ENCODE results near the gene MAMDC2. TPM values are rescaled to one million over a fixed set of nuclear protein-coding genes. Genes with fewer than 3 reads are reported as not detected.

MAMDC2 gene
- total RNA-seq, 1 experiment from 2014 or later: 2.7 TPM

DNA sequence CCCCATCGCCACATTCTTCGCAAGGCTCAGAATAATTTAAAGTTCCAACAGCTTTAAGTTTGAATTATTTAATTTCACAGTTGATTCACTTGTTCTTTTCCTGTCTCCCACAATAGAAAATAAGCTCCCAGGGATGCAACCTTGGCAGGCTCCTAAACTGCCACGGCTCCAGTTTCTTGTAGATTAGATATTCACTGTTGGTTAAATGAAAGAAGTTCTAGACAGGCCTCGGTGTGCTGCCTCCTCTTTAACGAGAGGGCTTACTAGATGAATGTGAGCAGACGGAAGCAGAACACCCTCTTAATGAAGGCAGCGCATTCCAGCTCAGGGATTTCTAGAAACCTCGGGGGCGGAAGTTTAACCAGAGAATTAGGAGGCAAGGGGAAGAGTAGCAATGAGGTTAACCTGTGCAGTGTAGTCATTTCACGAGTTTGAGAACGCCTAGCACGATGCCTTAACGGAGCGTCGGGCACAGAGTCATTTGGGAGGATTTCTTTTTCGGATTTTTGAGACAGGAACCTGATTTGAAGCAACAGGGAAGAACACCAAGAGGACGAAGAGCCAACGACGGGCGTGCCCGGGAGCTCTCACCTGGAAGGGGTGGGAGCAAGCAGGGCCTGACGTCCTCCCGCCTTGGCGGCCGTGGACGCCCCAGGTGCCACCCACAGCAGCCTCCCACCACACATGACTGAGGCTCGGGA lies 214.5 kb downstream of the MAMDC2 start:
- H3K9me3 ChIP-seq (ENCODE audit: insufficient read depth, low read depth): no peaks in the 10 kb centered on the region
- intact Hi-C loops (cut with micrococcal nuclease; ENCODE audit: unreplicated experiment): loop anchor here (2.0 to 10.0 kb wide), 7 partner anchors 139 to 583 kb away; partner anchors contain the start of genes APBA1 and MAMDC2
- peak overlapping the region; percentile 83 for H3K4me2 ChIP-seq
- peaks cover 66% of the 10 kb centered on the region for H3K4me1 ChIP-seq (replicated peaks; ENCODE audit: insufficient read depth)
- ChIA-PET CTCF (no interaction called here), POLR2A (ENCODE audit: unreplicated experiment) (interaction anchor here (0.5 to 0.8 kb wide), 8 partner anchors 130 to 1423 kb away, joined by 3 to 7 read pairs (median 4); no protein-coding TSS in a partner anchor)
- peaks cover 52% of the 10 kb centered on the region for H3K79me2 ChIP-seq (ENCODE audit: low read depth)
- peak overlapping the region; percentile 75 for H3K4me3 ChIP-seq
- no peaks in the 10 kb centered on the region for H3K9me2 ChIP-seq (ENCODE audit: insufficient read depth)
- BruUV-seq (replicated peaks): TSS peak; percentile 82
- H4K20me1 ChIP-seq (ENCODE audit: insufficient read depth): peaks cover 29% of the 10 kb centered on the region
- H3K27me3 ChIP-seq (ENCODE audit: insufficient read depth, low read depth): no peaks in the 10 kb centered on the region
- peak overlapping the region; percentile 89 for H3K27ac ChIP-seq
- H3K36me3 ChIP-seq (ENCODE audit: low read depth): 0 out of 2 replicates have a peak, but pooled peaks cover 3% of the 10 kb centered on the region
- H3F3A ChIP-seq (ENCODE audit: insufficient read depth, low read depth): peaks cover 37% of the 10 kb centered on the region
- DNase-seq: peak in 1 of 2 experiments; percentile 64
- TF ChIP-seq EZH2 (IDR thresholded peaks at IDR 0.05; ENCODE audit: low read depth) (no peak), CTCF (conservative IDR thresholded peaks at IDR 0.05) (no peak)
- peak overlapping the region; percentile 93 for H2AFZ ChIP-seq

GRCh38 chr9:70258692-70259511 lies 215.3 kb downstream of the MAMDC2 start, which contains the start of gene SMC5:
Gene SMC5 (plus strand): TSS chr9:70258978. CDS start chr9:70259079, 101 bp downstream.
- POLR2A ChIA-PET (ENCODE audit: unreplicated experiment): interaction anchor here (0.5 to 0.8 kb wide), 4 partner anchors 160 to 614 kb away, joined by 3 to 5 read pairs (median 4); no protein-coding TSS in a partner anchor
- H3K4me2 ChIP-seq: peak within 1 kb of the TSS; percentile 83
- 0 out of 2 replicates have a peak, but pooled peaks cover 8% of the 10 kb centered on the region for H3K36me3 ChIP-seq (ENCODE audit: low read depth)
- peak; percentile 72 to 95 for DNase-seq
- peaks cover 60% of the 10 kb centered on the region for H3K79me2 ChIP-seq (ENCODE audit: low read depth)
- H3K9me2 ChIP-seq (ENCODE audit: insufficient read depth): no peaks in the 10 kb centered on the region
- H3K4me3 ChIP-seq: peak within 1 kb of the TSS; percentile 75
- CTCF ChIA-PET: no interaction called here
- TF ChIP-seq CTCF (conservative IDR thresholded peaks at IDR 0.05) (no peak), EZH2 (IDR thresholded peaks at IDR 0.05; ENCODE audit: low read depth) (no peak)
- peaks cover 68% of the 10 kb centered on the region for H3K4me1 ChIP-seq (replicated peaks; ENCODE audit: insufficient read depth)
- intact Hi-C loops (cut with micrococcal nuclease; ENCODE audit: unreplicated experiment): loop anchor here (2.0 to 10.0 kb wide), 6 partner anchors 160 to 584 kb away; partner anchors contain the start of genes APBA1 and MAMDC2
- H3K27ac ChIP-seq: peak within 1 kb of the TSS; percentile 89
- H4K20me1 ChIP-seq (ENCODE audit: insufficient read depth): peaks cover 35% of the 10 kb centered on the region
- BruUV-seq (replicated peaks): TSS peak; percentile 46
- peak within 1 kb of the TSS; percentile 93 for H2AFZ ChIP-seq
- H3K9me3 ChIP-seq (ENCODE audit: insufficient read depth, low read depth): no peaks in the 10 kb centered on the region
- H3F3A ChIP-seq (ENCODE audit: insufficient read depth, low read depth): peaks cover 37% of the 10 kb centered on the region
- H3K27me3 ChIP-seq (ENCODE audit: insufficient read depth, low read depth): no peaks in the 10 kb centered on the region

- H3K4me1 ChIP-seq (replicated peaks; ENCODE audit: insufficient read depth): peaks cover 65% of the 10 kb centered on the region
- POLR2A ChIA-PET (ENCODE audit: unreplicated experiment): no interaction called here
- BruUV-seq (replicated peaks): no TSS peak
Observed at GRCh38 chr9:70259512-70259802, 215.8 kb downstream of the MAMDC2 start.

More at GRCh38 chr9:70259512-70259802, 215.8 kb downstream of the MAMDC2 start:
- DNase-seq: no peak
- CTCF ChIA-PET: no interaction called here
- TF ChIP-seq EZH2 (IDR thresholded peaks at IDR 0.05; ENCODE audit: low read depth): no peak
- TF ChIP-seq CTCF (conservative IDR thresholded peaks at IDR 0.05): no peak
- no peaks in the 10 kb centered on the region for H3K27me3 ChIP-seq (ENCODE audit: insufficient read depth, low read depth)
- H4K20me1 ChIP-seq (ENCODE audit: insufficient read depth): peaks cover 40% of the 10 kb centered on the region
- peaks cover 65% of the 10 kb centered on the region for H3K79me2 ChIP-seq (ENCODE audit: low read depth)
- peak overlapping the region; percentile 75 for H3K4me3 ChIP-seq
- intact Hi-C loops (cut with micrococcal nuclease; ENCODE audit: unreplicated experiment): loop anchor here (2.0 to 10.0 kb wide), 6 partner anchors 159 to 585 kb away; partner anchors contain the start of genes APBA1 and MAMDC2
- peaks cover 37% of the 10 kb centered on the region for H3F3A ChIP-seq (ENCODE audit: insufficient read depth, low read depth)
- peaks cover 13% of the 10 kb centered on the region for H3K36me3 ChIP-seq (ENCODE audit: low read depth)
- peak overlapping the region; percentile 93 for H2AFZ ChIP-seq
- H3K4me2 ChIP-seq: peak overlapping the region; percentile 83
- peak overlapping the region; percentile 89 for H3K27ac ChIP-seq
- no peaks in the 10 kb centered on the region for H3K9me3 ChIP-seq (ENCODE audit: insufficient read depth, low read depth)
- H3K9me2 ChIP-seq (ENCODE audit: insufficient read depth): no peaks in the 10 kb centered on the region

Data from PC-9 (cell line).